Neural progenitor cell (in vitro differentiated cells): ENCODE data around the gene TRIM32.

Experiments used
- EZH2 ChIP-seq: fragments of 200-600 bp; sonication (generic); IDR thresholded peaks from 2 replicates; pipeline ENCODE4 v1.6.1; 2017; ENCODE audit warnings: antibody characterized with exemption, mild to moderate bottlenecking, moderate library complexity
- TF ChIP-seq, protein P1 (sequence below): fragments of 200-600 bp; sonication (generic); IDR thresholded peaks from 2 replicates; pipeline ENCODE4 v1.5.1; 2017; ENCODE audit warnings: antibody characterized with exemption, mild to moderate bottlenecking

- TF ChIP-seq, protein P1, sequence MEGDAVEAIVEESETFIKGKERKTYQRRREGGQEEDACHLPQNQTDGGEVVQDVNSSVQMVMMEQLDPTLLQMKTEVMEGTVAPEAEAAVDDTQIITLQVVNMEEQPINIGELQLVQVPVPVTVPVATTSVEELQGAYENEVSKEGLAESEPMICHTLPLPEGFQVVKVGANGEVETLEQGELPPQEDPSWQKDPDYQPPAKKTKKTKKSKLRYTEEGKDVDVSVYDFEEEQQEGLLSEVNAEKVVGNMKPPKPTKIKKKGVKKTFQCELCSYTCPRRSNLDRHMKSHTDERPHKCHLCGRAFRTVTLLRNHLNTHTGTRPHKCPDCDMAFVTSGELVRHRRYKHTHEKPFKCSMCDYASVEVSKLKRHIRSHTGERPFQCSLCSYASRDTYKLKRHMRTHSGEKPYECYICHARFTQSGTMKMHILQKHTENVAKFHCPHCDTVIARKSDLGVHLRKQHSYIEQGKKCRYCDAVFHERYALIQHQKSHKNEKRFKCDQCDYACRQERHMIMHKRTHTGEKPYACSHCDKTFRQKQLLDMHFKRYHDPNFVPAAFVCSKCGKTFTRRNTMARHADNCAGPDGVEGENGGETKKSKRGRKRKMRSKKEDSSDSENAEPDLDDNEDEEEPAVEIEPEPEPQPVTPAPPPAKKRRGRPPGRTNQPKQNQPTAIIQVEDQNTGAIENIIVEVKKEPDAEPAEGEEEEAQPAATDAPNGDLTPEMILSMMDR, result no peak
- TF ChIP-seq EZH2, result no peak
These were observed 23.5 kb upstream of the TRIM32 start for GRCh38 chr9:116663581-116663980.
